CD4-positive, alpha-beta T cell (primary cell): Measurements from ENCODE around the gene CPN2. TPM values are rescaled to one million over a fixed set of nuclear protein-coding genes. Genes with fewer than 3 reads are reported as not detected.

Source experiments
- ATAC-seq: fragments of 200-7000 bp; cut with Tn5 transposase; one replicate; pipeline ENCODE4 v1.10.0; 2022; ENCODE audit warnings: mild to moderate bottlenecking; ENCODE audit not compliant: poor library complexity
- CTCF ChIA-PET: fragments of 350-600 bp; sonication (Branson Sonifier 250); formaldehyde crosslinking; loops from one replicate; lab custom pipeline; 2021; ENCODE audit warnings: antibody characterized with exemption, inconsistent platforms; lab: Charles Lee
- POLR2A ChIA-PET: fragments of 350-600 bp; sonication (Branson Sonifier 250); formaldehyde crosslinking; loops from one replicate; lab custom pipeline; 2021; ENCODE audit warnings: antibody characterized with exemption, inconsistent platforms; lab: Charles Lee
- DNase-seq, 14 experiments: peaks; one replicate each; pipeline ENCODE4 v3.0.0-alpha.2; 2013 to 2020; ENCODE audit warnings: mixed read lengths in 2 of 14
- H3K27ac ChIP-seq, 2 donors: one replicate each; pipeline versions ENCODE4 v1.5.1 to v1.7.0; 2013; ENCODE audit warnings: low read length in 2 of 2, low read depth in 1 of 2, mild to moderate bottlenecking in 1 of 2
- H3K27me3 ChIP-seq, 2 experiments: 1 replicate in 1 of 2; 2 replicates in 1 of 2; pipeline versions ENCODE4 v1.6.1 to v1.7.0; 2013; ENCODE audit warnings: low read length in 2 of 2, control low read depth in 1 of 2, mild to moderate bottlenecking in 1 of 2, moderate library complexity in 1 of 2; ENCODE audit not compliant: insufficient read depth in 2 of 2, control insufficient read depth in 1 of 2
- H3K36me3 ChIP-seq: one replicate; pipeline ENCODE4 v1.6.1; 2013; ENCODE audit warnings: low read length, control low read depth; ENCODE audit not compliant: insufficient read depth
- H3K4me1 ChIP-seq: one replicate; pipeline ENCODE4 v1.6.1; 2013; ENCODE audit warnings: low read length, control low read depth; ENCODE audit not compliant: insufficient read depth
- H3K4me3 ChIP-seq: one replicate; pipeline ENCODE4 v1.5.1; 2013; ENCODE audit warnings: mild to moderate bottlenecking, low read length, moderate library complexity
- H3K9me3 ChIP-seq, 2 experiments: 1 replicate in 1 of 2; 2 replicates in 1 of 2; pipeline versions ENCODE4 v1.6.1 to v1.7.0; 2013; ENCODE audit warnings: low read length in 2 of 2, mild to moderate bottlenecking in 2 of 2, control low read depth in 1 of 2, moderate library complexity in 1 of 2; ENCODE audit not compliant: control insufficient read depth in 1 of 2, insufficient read depth in 1 of 2
- H3K27ac Mint-ChIP-seq: one replicate; pipeline ENCODE4 v1.8.0; 2020; ENCODE audit warnings: mixed read lengths
- H3K27me3 Mint-ChIP-seq: one replicate; pipeline ENCODE4 v1.8.0; 2021; ENCODE audit warnings: mixed read lengths
- H3K36me3 Mint-ChIP-seq: one replicate; pipeline ENCODE4 v1.8.0; 2021; ENCODE audit warnings: low read depth, mixed read lengths
- H3K4me1 Mint-ChIP-seq: one replicate; pipeline ENCODE4 v1.8.0; 2021; ENCODE audit warnings: low read depth, mixed read lengths
- H3K4me3 Mint-ChIP-seq: one replicate; pipeline ENCODE4 v1.8.0; 2020; ENCODE audit warnings: mild to moderate bottlenecking, mixed read lengths
- H3K9me3 Mint-ChIP-seq: one replicate; pipeline ENCODE4 v1.8.0; 2020; ENCODE audit warnings: mixed read lengths
- intact Hi-C, 2 experiments: fragments of 100-400 bp; cut with DNase I in 1 of 2; cut with micrococcal nuclease in 1 of 2; formaldehyde crosslinking; loops; one replicate each; pipeline versions ENCODE4 v1.15.1 to v1.9.0; 2023 to 2025; cut with DNase I, micrococcal nuclease
- total RNA-seq, 174 experiments: library from RNA in 2 of 174; stranded (reverse) in 2 of 174; gene quantifications; one replicate each; pipeline ENCODE4 v1.2.3 and lab custom pipeline; 2021 to 2026
- TF ChIP-seq, protein P1 (sequence below): fragments of 200-600 bp; IDR thresholded peaks from one replicate; pipeline ENCODE4 v1.8.0; 2022; ENCODE audit warnings: antibody characterized with exemption, mild to moderate bottlenecking

CPN2 gene
- total RNA-seq, 2 experiments from 2014 or later: not detected

- H3K9me3 ChIP-seq: peaks cover 8 to 9% of the 10 kb centered on the region in 2 experiments
- DNase-seq (no peak), ATAC-seq (no peak)
- no peak overlapping the region for H3K4me3 ChIP-seq
- peaks cover 15% of the 10 kb centered on the region for H3K4me1 ChIP-seq
- POLR2A ChIA-PET: no interaction called here
- H3K27me3 ChIP-seq: peaks cover 16 to 20% of the 10 kb centered on the region in 2 experiments
- TF ChIP-seq, protein P1, sequence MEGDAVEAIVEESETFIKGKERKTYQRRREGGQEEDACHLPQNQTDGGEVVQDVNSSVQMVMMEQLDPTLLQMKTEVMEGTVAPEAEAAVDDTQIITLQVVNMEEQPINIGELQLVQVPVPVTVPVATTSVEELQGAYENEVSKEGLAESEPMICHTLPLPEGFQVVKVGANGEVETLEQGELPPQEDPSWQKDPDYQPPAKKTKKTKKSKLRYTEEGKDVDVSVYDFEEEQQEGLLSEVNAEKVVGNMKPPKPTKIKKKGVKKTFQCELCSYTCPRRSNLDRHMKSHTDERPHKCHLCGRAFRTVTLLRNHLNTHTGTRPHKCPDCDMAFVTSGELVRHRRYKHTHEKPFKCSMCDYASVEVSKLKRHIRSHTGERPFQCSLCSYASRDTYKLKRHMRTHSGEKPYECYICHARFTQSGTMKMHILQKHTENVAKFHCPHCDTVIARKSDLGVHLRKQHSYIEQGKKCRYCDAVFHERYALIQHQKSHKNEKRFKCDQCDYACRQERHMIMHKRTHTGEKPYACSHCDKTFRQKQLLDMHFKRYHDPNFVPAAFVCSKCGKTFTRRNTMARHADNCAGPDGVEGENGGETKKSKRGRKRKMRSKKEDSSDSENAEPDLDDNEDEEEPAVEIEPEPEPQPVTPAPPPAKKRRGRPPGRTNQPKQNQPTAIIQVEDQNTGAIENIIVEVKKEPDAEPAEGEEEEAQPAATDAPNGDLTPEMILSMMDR: no peak
- Mint-ChIP-seq H3K27me3 (peaks cover 35% of the 10 kb centered on the region), H3K36me3 (no peaks in the 10 kb centered on the region), H3K4me1 (peaks cover 17% of the 10 kb centered on the region), H3K27ac (no peak overlapping the region), H3K9me3 (peaks cover 2% of the 10 kb centered on the region), H3K4me3 (peak overlapping the region; percentile 49)
- H3K27ac ChIP-seq: no peak overlapping the region
- no peaks in the 10 kb centered on the region for H3K36me3 ChIP-seq
- intact Hi-C loops: loop anchor here (1.0 to 10.0 kb wide), 7 partner anchors 177 to 1747 kb away; partner anchors contain the start of gene HES1 (in 1 of the 2)
- CTCF ChIA-PET: interaction anchor here (0.9 to 2.0 kb wide), 3 partner anchors 87 to 649 kb away, joined by 3 to 20 read pairs (median 6); no protein-coding TSS in a partner anchor
These were observed 36.6 kb downstream of the CPN2 start for GRCh38 chr3:194314388-194315068.

DNA sequence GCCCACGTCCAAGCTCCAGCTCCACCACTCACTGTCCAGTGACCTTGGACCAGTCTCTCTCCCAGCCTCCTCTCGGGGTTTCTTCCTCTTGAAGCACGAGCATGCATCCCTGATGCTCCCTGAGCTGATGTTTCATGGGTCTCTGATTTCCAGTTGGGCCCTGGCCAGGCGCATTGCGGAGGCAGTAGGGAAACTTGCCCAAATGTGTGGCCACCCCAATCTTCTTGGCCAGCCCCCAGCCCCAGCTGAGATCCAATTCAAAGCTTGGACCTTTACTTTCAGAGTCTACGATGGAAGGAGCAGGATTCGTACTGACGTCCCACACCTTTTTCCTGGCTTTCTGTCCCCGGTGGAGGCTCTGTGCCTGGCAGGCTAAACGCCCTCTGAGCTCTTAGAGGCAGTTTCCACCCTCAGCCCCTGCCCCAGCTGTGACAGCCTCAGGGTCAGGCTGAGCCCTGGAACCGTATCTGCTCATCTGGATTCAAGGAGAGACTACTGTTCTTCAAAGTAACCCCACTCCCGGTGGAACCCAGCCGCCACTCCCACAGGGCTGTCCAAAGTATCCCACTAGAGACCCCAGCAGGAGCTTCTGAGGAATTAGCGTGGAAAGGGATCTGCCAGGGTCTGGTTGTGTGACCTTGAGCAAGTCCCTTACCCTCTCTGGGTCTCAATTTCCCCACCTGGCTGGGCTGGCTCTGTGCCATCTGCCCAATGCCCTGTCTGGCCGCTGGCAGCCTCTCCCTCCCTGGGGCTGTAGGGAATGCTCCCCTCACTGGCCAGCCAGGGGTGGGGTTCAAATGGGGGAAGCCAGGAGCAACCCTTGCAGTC lies 37.4 kb downstream of the CPN2 start:
- CTCF ChIA-PET: interaction anchor here (1.2 to 1.3 kb wide), 2 partner anchors 19 to 30 kb away, joined by 3 read pairs; no protein-coding TSS in a partner anchor
- ATAC-seq (no peak), DNase-seq (no peak)
- Mint-ChIP-seq H3K36me3 (no peaks in the 10 kb centered on the region), H3K4me1 (peaks cover 21% of the 10 kb centered on the region), H3K4me3 (peak overlapping the region; percentile 49), H3K9me3 (no peaks in the 10 kb centered on the region), H3K27me3 (peaks cover 29% of the 10 kb centered on the region), H3K27ac (no peak overlapping the region)
- TF ChIP-seq, protein P1: no peak
- Histone ChIP-seq H3K36me3 (no peaks in the 10 kb centered on the region), H3K27ac (no peak overlapping the region), H3K27me3 (peaks cover 16 to 20% of the 10 kb centered on the region in 2 experiments), H3K4me1 (peaks cover 16% of the 10 kb centered on the region), H3K9me3 (peaks cover 2 to 7% of the 10 kb centered on the region in 2 experiments), H3K4me3 (no peak overlapping the region)
- POLR2A ChIA-PET: no interaction called here
- intact Hi-C loops: loop anchor here in 1 of 2 experiments (2.0 to 10.0 kb wide), 2 partner anchors 851 to 1499 kb away; no protein-coding TSS in a partner anchor

GRCh38 chr3:194312743-194313281 lies 38.3 kb downstream of the CPN2 start:
- no peak overlapping the region for H3K4me3 ChIP-seq
- POLR2A ChIA-PET: no interaction called here
- peaks cover 26% of the 10 kb centered on the region for H3K27me3 Mint-ChIP-seq
- peaks cover 25% of the 10 kb centered on the region for H3K4me1 ChIP-seq
- no peaks in the 10 kb centered on the region for H3K36me3 ChIP-seq
- no peaks in the 10 kb centered on the region for H3K9me3 Mint-ChIP-seq
- peaks cover 25% of the 10 kb centered on the region for H3K4me1 Mint-ChIP-seq
- TF ChIP-seq, protein P1: no peak
- H3K27me3 ChIP-seq: peaks cover 13 to 16% of the 10 kb centered on the region in 2 experiments
- H3K27ac Mint-ChIP-seq: no peak overlapping the region
- DNase-seq (peak in 1 of 14 experiments; percentile 29), ATAC-seq (no peak)
- H3K4me3 Mint-ChIP-seq: no peak overlapping the region
- H3K36me3 Mint-ChIP-seq: no peaks in the 10 kb centered on the region
- H3K9me3 ChIP-seq: no peaks in the 10 kb centered on the region
- CTCF ChIA-PET: interaction anchor here (1.2 to 1.3 kb wide), 2 partner anchors 20 to 31 kb away, joined by 3 read pairs; no protein-coding TSS in a partner anchor
- intact Hi-C loops: loop anchor here in 1 of 2 experiments (10.0 kb wide), 1 partner anchor 1498 kb away; no protein-coding TSS in a partner anchor
- no peak overlapping the region for H3K27ac ChIP-seq
